Nasal cavity respiratory epithelium epithelial cell of viscerocranial mucosa (primary cell): ENCODE results near the gene RASL10A. TPM values are rescaled to one million over a fixed set of nuclear protein-coding genes. Genes with fewer than 3 reads are reported as not detected.

Source experiments
- total RNA-seq: library from RNA; depleted of rRNA; stranded (reverse); fragments of >200 nt; gene quantifications from 2 replicates; pipeline ENCODE4 v1.2.3, GENCODE V29; 2014

The RASL10A gene
- 0.21 TPM in 1 of 2 replicates, not detected in the other for total RNA-seq

GRCh38 chr22:29315286-29316140 lies at the start of gene RASL10A:
Gene RASL10A (minus strand): TSS chr22:29315697. CDS start chr22:29315246, 451 bp downstream.

GRCh38 chr22:29306175-29306834 lies 9.2 kb downstream of the RASL10A start, which contains the start of gene GAS2L1:
Gene GAS2L1 (plus strand): TSS chr22:29306650. CDS start chr22:29308106, 1,456 bp downstream.

DNA sequence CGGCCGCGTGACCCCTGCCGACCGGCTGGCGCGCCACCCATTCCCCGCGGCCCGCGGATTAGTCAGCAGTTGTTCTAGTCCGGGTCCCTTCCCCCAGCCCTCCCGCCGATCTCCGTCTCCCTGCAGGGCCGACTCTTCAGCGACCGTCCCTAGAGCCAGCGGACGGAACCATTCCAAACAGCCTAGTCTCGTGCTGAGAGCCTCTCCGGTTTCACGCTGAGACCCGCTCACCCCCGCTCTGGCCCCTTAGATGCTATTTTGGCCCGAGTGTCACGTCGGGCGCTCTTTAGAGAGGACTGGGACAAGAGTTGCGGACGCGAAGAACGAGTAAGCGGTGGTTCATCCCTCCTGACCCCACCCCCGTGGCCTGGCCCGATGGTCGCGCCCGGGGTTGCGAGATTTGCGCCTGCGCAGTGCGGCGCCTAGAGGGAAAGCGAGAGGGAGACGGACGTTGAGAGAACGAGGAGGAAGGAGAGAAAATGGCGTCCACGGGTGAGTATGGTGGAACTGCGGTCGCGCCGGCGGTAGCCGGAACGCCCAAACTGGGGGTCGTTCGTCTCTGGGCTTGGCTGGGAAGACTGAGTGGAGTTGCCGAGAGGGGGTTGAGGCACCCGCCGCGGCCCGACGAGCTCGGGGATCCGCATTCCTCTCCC lies 47.5 kb downstream of the RASL10A start, which contains the start of the genes EWSR1 and RHBDD3:
Gene EWSR1 (plus strand): TSS at position 411 of the 653 bp plus-strand sequence. CDS start 69 bp downstream, at position 480.
Gene RHBDD3 (minus strand): TSS at position 124 of the 653 bp plus-strand sequence. CDS start 2,355 bp downstream, outside the sequence.

Other genes starting within 250 kb of the RASL10A start
- gene KREMEN1, start 242.7 kb downstream of the RASL10A start, total RNA-seq: 8.2 and 20.1 TPM in 2 replicates
- gene EMID1, start 109.8 kb downstream of the RASL10A start, total RNA-seq: under 0.01 and 0.21 TPM in 2 replicates
- gene RHBDD3, start 47.7 kb downstream of the RASL10A start, total RNA-seq: 22.2 and 24.1 TPM in 2 replicates
- gene EWSR1, start 47.4 kb downstream of the RASL10A start, total RNA-seq: 91.9 and 110 TPM in 2 replicates
- gene GAS2L1, start 9.0 kb downstream of the RASL10A start, total RNA-seq: 6.2 and 19.4 TPM in 2 replicates
- gene AP1B1, start 72.9 kb upstream of the RASL10A start, total RNA-seq: 43.4 and 90.3 TPM in 2 replicates
- gene RFPL1, start 122.9 kb upstream of the RASL10A start, total RNA-seq: not detected in 2 replicates
- 0.28 and 0.34 TPM in 2 replicates for gene NEFH, start 164.5 kb upstream of the RASL10A start, total RNA-seq
- 47.2 and 50.4 TPM in 2 replicates for gene THOC5, start 238.1 kb upstream of the RASL10A start, total RNA-seq